Measurements from ENCODE around the gene GGT6. TPM values are rescaled to one million over a fixed set of nuclear protein-coding genes. Genes with fewer than 3 reads are reported as not detected.

Gene GGT6
- total RNA-seq, 1 donor from 2014 or later: not detected

- DNase-seq: no peak
Observed at GRCh38 chr17:4537451-4538235, 22.7 kb downstream of the GGT6 start.

DNA sequence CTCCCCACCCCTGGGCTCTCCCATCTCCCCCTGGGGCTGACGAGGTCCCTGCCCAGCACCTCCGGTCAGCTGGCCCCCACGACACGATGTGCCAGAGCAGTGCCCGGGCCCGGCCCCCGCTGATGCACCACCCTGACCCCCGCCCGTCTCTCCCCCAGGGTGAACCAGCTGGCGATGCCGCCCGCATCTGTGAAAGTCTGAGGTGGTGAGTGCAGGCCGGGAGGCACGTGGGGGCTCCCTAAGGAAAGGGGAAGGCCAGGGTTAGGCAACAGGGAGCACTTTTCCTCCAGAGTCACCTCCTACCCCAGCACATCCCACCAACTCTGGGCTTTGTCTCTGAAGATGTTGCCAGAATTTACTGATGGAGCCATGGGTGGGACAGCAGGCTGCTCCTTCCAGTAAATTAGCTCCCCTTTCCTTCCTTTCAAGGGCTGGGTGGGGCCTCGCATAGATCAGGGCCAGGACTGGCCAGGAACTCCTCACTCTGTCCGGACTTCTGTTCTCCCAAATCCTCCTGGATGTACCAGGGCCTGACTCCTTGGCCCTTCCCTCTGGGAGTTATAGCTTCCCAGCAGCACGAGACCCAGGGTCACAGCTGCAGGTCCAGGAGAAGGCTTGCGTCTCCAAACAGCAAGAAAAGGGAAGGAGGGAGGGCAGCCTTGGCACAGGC lies 23.5 kb downstream of the GGT6 start:
- DNase-seq: no peak

DNA sequence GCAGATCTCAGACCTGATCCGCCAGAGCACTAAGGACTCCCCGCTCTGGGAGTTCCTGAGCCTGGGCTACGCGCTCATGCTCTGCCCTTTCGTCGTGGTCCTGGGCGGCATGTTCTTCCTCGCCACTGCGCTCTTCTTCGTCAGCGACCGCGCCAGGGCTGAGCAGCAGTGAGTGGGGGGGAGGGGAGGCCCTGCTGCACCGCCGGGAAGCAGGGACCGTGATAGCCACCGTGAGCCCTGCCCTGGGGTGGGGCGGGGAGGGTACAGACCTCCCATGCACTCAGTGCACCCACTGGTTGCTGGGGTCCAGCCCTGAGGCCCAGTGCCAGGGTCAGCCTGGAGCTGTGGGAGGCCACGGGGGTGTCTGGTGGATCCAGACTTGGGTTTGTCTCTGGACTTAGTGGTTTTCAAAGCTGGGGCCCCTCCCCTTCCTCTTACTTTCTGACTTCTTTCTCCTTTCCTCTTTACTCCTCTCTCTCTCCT lies 24.1 kb downstream of the GGT6 start:
- no peak for DNase-seq

GRCh38 chr17:4535667-4536258 lies 24.6 kb downstream of the GGT6 start:
- DNase-seq: no peak

DNA sequence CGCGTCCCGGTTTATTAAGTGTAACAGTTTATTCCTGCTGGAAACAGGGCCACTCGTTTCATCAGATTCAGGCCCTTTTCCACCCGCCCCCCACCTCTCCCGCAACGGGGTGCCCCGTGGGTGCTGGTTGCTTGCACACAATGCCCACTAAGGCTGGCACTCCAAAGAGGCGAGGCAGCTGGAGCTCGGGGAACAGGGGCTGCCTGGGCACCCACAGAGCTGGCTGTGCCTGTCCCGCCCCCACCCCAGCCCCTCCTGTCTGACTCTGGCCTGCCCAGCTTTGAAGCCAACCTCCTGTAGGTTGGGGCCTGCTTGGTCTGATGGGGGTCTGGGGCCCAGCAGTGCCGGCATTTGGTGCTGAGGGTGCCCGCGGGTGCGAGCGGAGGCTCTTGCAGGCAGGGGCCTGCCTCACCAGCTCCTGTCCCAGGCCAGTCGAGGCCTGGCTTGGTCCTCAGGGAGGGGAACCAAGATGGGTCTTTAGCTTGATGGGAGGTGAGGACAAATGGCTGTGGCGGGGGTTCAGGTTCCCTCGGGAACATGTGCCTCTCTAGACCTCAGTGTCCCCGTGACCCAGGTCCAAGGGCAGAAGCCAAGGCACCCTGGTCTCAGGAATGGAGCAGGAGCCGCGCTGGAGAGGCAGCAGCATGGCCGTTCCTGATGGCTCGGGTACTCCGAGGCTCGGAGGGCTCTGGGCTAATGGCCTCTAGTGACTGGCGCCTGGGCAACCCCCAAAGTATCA lies 25.3 kb downstream of the GGT6 start:
- no peak for DNase-seq

- DNase-seq: no peak
Observed at GRCh38 chr17:4534515-4534914, 25.9 kb downstream of the GGT6 start.

GRCh38 chr17:4533523-4534504 lies 26.6 kb downstream of the GGT6 start:
- no peak for DNase-seq

DNA sequence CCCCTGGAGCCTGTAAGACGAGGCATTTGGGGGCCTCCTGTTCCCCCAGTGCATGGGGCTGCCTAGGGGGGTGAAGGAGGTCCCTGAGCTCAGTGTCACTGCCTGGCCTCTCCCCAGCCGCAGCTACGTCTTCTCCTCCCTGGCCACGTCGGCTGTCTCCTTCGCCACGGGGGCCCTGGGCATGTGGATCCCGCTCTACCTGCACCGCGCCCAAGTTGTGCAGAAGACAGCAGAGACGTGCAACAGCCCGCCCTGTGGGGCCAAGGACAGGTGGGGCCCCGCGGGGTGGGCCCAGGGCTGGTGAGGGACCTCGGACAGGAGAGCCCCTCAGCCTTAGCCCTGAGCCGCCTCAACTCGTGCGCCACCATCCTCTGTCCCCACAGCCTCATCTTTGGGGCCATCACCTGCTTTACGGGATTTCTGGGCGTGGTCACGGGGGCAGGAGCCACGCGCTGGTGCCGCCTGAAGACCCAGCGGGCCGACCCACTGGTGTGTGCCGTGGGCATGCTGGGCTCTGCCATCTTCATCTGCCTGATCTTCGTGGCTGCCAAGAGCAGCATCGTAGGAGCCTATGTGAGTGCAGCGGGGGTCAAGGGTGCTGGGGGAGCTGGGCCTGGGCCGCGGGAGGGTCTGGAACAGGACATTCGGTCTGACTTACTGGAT lies 27.4 kb downstream of the GGT6 start:
- DNase-seq: no peak

GRCh38 chr17:4531988-4532736 lies 28.2 kb downstream of the GGT6 start:
- no peak for DNase-seq

GRCh38 chr17:4530799-4531730 lies 29.3 kb downstream of the GGT6 start:
- DNase-seq: peak; percentile 98

- DNase-seq: no peak
Observed at GRCh38 chr17:4529533-4530152, 30.7 kb downstream of the GGT6 start.

DNA sequence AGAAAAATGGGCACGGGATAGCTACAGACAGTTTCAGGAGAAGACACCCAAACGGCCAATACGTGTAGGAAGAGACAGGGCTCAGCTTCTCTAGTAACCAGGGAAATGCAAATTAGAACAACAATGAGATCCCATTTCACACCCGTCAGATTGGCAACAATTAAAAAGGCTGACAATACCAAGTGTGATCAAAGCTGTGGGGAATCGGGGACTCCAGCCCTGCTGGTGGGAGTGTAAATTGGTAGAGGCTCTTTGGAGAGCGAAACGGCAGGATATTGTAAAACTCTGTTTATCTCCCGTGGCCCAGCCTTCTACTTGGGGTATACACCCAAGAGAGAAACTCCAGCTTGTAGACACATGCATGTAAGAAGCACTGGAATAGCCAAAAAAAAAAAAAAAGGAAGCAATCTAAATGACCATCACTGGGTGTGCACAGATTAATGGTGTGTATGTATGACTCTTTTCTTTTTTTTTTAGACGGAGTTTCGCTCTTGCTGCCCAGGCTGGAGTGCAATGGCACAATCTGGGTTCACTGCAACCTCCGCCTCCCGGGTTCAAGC lies 32.7 kb downstream of the GGT6 start:
- no peak for DNase-seq

GRCh38 chr17:4527134-4527533 lies 33.2 kb downstream of the GGT6 start:
- DNase-seq: no peak

DNA sequence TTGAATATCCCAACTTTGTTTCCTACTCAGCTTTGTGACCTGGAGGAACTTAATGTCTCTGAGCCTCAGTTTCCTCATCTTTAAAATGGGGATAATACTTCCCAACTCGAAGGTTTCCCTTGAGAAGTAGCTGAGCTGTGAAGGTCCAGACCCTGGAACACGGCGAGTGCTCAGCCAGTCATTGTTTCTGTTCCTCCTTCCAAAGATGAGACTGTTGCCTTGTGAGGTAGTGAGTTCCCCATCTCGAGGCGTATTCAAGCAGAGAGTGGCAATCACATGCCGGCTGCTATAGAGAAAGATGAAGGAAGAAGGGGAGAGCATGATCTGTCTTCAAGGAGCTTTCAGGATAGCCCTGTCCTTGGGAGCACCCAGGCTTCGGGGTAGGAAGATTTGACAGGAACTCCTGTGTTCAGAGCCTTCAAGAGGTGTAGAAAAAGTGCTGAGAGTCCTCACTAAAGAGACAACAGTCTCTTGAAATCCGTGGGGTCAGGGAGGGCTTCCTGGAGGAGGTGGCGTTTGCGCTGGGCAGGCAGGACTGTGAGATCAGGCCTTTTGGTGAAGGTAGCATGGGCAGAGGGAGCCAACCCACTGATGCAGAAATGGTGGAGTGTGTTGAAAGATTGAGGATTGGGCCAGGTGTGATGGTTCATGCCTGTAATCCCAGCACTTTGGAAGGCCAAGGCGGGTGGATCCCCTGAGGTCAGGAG lies 34.5 kb downstream of the GGT6 start:
- DNase-seq: no peak

- DNase-seq: no peak
Observed at GRCh38 chr17:4523946-4524345, 36.4 kb downstream of the GGT6 start.

GRCh38 chr17:4522661-4523060 lies 37.7 kb downstream of the GGT6 start:
- peak; percentile 76 for DNase-seq

DNA sequence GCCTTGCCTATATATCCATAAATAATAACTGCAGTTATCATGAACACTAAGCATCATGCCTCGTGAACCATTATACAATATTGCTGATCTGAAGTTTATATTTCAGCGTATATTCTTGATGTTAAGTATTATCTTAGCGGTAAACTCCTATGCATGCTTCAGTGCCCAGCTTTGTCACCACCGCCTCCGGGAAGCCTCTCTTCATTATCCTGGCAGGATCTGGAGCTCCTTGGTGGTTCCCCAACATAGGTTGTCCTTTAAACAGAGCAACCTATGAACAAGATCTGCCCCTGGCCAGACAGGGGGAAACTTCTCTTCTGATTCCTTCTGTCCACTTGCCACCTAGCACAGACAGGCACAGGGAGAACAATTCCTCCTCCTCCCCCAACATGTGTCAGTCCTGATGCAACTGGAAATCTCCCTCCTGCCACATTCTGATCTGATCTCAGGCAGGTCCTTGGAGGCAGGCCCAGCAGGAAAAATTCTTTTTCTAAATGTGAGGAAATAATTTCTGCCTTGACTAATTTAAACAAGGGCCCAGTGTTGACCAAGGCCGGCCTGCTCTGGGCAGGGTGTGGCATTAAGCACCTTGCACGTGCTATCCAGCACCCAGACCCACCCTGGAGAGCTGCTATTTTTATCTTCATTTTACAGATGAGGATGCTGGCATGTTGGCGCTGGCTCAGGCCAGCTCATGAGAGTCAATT lies 39.3 kb downstream of the GGT6 start:
- DNase-seq: peak; percentile 41
